SK-N-SH (cell line): Measurements from ENCODE around the gene CCDC91. TPM values are rescaled to one million over a fixed set of nuclear protein-coding genes. Genes with fewer than 3 reads are reported as not detected.

Source experiments
- CTCF ChIA-PET: fragments of 300-600, 350-600 bp; formaldehyde crosslinking; extraction: SDS; loops from one replicate; lab custom pipeline; 2021; lab: Yijun Ruan, JAX
- POLR2A ChIA-PET: fragments of 350-600 bp; sonication (Branson Sonifier 250); formaldehyde crosslinking; extraction: SDS; loops from one replicate; lab custom pipeline; 2020; ENCODE audit warnings: antibody characterized with exemption, inconsistent platforms; lab: Yijun Ruan, JAX
- DNase-seq: peaks from one replicate; pipeline ENCODE4 v3.0.0; 2012
- H2AFZ ChIP-seq: fragments of 200-600 bp; sonication (generic); 2 replicates; pipeline ENCODE4 v1.8.1; 2016; ENCODE audit warnings: antibody characterized with exemption, mild to moderate bottlenecking, low read depth
- H3F3A ChIP-seq: fragments of 200-600 bp; sonication (generic); replicated peaks from 2 replicates; pipeline ENCODE3; 2016; ENCODE audit warnings: antibody characterized with exemption, mild to moderate bottlenecking; ENCODE audit not compliant: insufficient read depth
- H3K27ac ChIP-seq, 2 experiments: fragments of 200-500 bp in 1 of 2; fragments of 200-600 bp in 1 of 2; sonication (Bioruptor generic) in 1 of 2; sonication (generic), shearing (Covaris generic) in 1 of 2; 2 replicates each; pipeline versions ENCODE4 v1.5.1 to v1.6.1; 2014 to 2016; ENCODE audit warnings: low read depth in 2 of 2, inconsistent platforms in 1 of 2, low read length in 1 of 2, mild to moderate bottlenecking in 1 of 2, mixed read lengths in 1 of 2
- H3K27me3 ChIP-seq: fragments of 200-600 bp; sonication (generic), shearing (Covaris generic); 2 replicates; pipeline ENCODE4 v1.6.1; 2016; ENCODE audit warnings: mixed run types; ENCODE audit not compliant: insufficient read depth
- H3K36me3 ChIP-seq, 2 experiments: fragments of 200-500 bp in 1 of 2; fragments of 200-600 bp in 1 of 2; sonication (Bioruptor generic) in 1 of 2; sonication (generic) in 1 of 2; replicated peaks in 1 of 2; 2 replicates each; pipeline versions ENCODE3 to v1.5.1; 2014 to 2016; ENCODE audit warnings: low read length in 1 of 2, mild to moderate bottlenecking in 1 of 2; ENCODE audit not compliant: insufficient read depth in 2 of 2, control insufficient read depth in 1 of 2
- H3K4me1 ChIP-seq, 2 experiments: fragments of 200-500 bp in 1 of 2; fragments of 200-600 bp in 1 of 2; sonication (Bioruptor generic) in 1 of 2; sonication (generic), shearing (Covaris generic) in 1 of 2; 2 replicates each; pipeline versions ENCODE4 v1.5.1 to v1.6.1; 2014 to 2016; ENCODE audit warnings: low read depth in 1 of 2, low read length in 1 of 2, mixed run types in 1 of 2; ENCODE audit not compliant: insufficient read depth in 2 of 2, control insufficient read depth in 1 of 2
- H3K4me2 ChIP-seq: fragments of 200-600 bp; sonication (generic), shearing (Covaris generic); 2 replicates; pipeline ENCODE4 v1.6.1; 2017; ENCODE audit warnings: mixed run types
- H3K4me3 ChIP-seq, 2 experiments: fragments of 200-500 bp in 1 of 2; fragments of 200-600 bp in 1 of 2; sonication (Bioruptor generic) in 1 of 2; sonication (generic), shearing (Covaris generic) in 1 of 2; 2 replicates each; pipeline versions ENCODE4 v1.5.1 to v1.8.1; 2014 to 2016; ENCODE audit warnings: low read depth in 2 of 2, inconsistent platforms in 1 of 2, low read length in 1 of 2, mild to moderate bottlenecking in 1 of 2, mixed read lengths in 1 of 2, moderate library complexity in 1 of 2
- H3K79me2 ChIP-seq: fragments of 200-600 bp; sonication (generic); 2 replicates; pipeline ENCODE4 v1.8.1; 2017; ENCODE audit warnings: mild to moderate bottlenecking; ENCODE audit not compliant: insufficient read depth
- H3K9ac ChIP-seq: fragments of 200-600 bp; sonication (generic); 2 replicates; pipeline ENCODE4 v1.6.1; 2017; ENCODE audit warnings: mixed run types
- H3K9me2 ChIP-seq: fragments of 200-600 bp; sonication (generic); 2 replicates; pipeline ENCODE4 v1.6.1; 2017; ENCODE audit warnings: mixed run types
- H3K9me3 ChIP-seq: fragments of 200-600 bp; sonication (generic); 2 replicates; pipeline ENCODE4 v1.6.1; 2017; ENCODE audit warnings: mixed run types, mild to moderate bottlenecking, moderate library complexity
- H4K20me1 ChIP-seq: fragments of 200-600 bp; sonication (generic); 2 replicates; pipeline ENCODE4 v1.6.1; 2017; ENCODE audit warnings: mild to moderate bottlenecking, mixed run types; ENCODE audit not compliant: insufficient read depth
- EZH2phosphoT487 ChIP-seq: fragments of 200-600 bp; sonication (generic); IDR thresholded peaks from 2 replicates; pipeline ENCODE4 v1.6.1; 2017; ENCODE audit warnings: low read depth, mixed run types, mild to moderate bottlenecking, antibody characterized with exemption, moderate library complexity, borderline replicate concordance
- GABPA ChIP-seq: IDR thresholded peaks from 2 replicates; pipeline ENCODE4 v1.4.0; 2012; ENCODE audit warnings: low read depth, mild to moderate bottlenecking
- GATA2 ChIP-seq: sonication (generic); formaldehyde crosslinking; IDR thresholded peaks from 2 replicates; pipeline ENCODE4 v1.5.0; 2020; ENCODE audit warnings: mild to moderate bottlenecking, missing genetic modification reagents
- NFIC ChIP-seq: IDR thresholded peaks from 2 replicates; pipeline ENCODE4 v1.4.0; 2012; ENCODE audit warnings: borderline replicate concordance
- POLR2AphosphoS5 ChIP-seq: IDR thresholded peaks from 2 replicates; pipeline ENCODE4 v1.6.1; 2012; ENCODE audit warnings: low read depth, low read length
- RAD21 ChIP-seq: IDR thresholded peaks from 2 replicates; pipeline ENCODE4 v1.6.1; 2012; ENCODE audit warnings: mild to moderate bottlenecking, low read length
- RCOR1 ChIP-seq: fragments of 150-350 bp; IDR thresholded peaks from 2 replicates; pipeline ENCODE4 v1.6.1; 2017; ENCODE audit warnings: antibody characterized with exemption, low read length
- RXRA ChIP-seq: IDR thresholded peaks from 2 replicates; pipeline ENCODE4 v1.4.0; 2012; ENCODE audit warnings: low read depth, mild to moderate bottlenecking, borderline replicate concordance
- TCF12 ChIP-seq: IDR thresholded peaks from 2 replicates; pipeline ENCODE4 v1.4.0; 2012
- WGBS: methylation state at CpG from one replicate; pipeline ENCODE4 v1.1.6; 2017; ENCODE audit warnings: low lambda C conversion rate; 5-methylcytosine and 5-hydroxymethylcytosine counted together
- polyA plus RNA-seq, 3 experiments: library from polyadenylated mRNA; depleted of rRNA; stranded (reverse); fragments of >200 nt; gene quantifications; 2 replicates each; pipeline ENCODE4 v1.2.3, GENCODE V29; 2012
- TF ChIP-seq, protein P1 (sequence below): IDR thresholded peaks from 2 replicates; pipeline ENCODE4 v1.4.0; 2012; ENCODE audit warnings: low read depth
- TF ChIP-seq, protein P2 (sequence below): IDR thresholded peaks from 2 replicates; pipeline ENCODE4 v1.4.0; 2012; ENCODE audit warnings: low read depth, borderline replicate concordance
- TF ChIP-seq, protein P3 (sequence below): fragments of 150-350 bp; IDR thresholded peaks from 2 replicates; pipeline ENCODE4 v1.6.1; 2016; ENCODE audit warnings: mild to moderate bottlenecking, low read depth, low read length
- TF ChIP-seq, protein P4 (sequence below): fragments of 150-350 bp; IDR thresholded peaks from 2 replicates; pipeline ENCODE4 v1.6.1; 2017; ENCODE audit warnings: antibody characterized with exemption, low read length, low read depth, borderline replicate concordance
- TF ChIP-seq, protein P5 (sequence below): IDR thresholded peaks from 2 replicates; pipeline ENCODE4 v1.6.1; 2012; ENCODE audit warnings: mild to moderate bottlenecking, low read depth, low read length, moderate library complexity
- TF ChIP-seq, protein P6 (sequence below): IDR thresholded peaks from 2 replicates; pipeline ENCODE4 v1.4.0; 2012; ENCODE audit warnings: low read depth, borderline replicate concordance

Gene CCDC91
- polyA plus RNA-seq, 1 of the 3 experiments (the other 2 are of a cell fraction), result 13.0 TPM

DNA sequence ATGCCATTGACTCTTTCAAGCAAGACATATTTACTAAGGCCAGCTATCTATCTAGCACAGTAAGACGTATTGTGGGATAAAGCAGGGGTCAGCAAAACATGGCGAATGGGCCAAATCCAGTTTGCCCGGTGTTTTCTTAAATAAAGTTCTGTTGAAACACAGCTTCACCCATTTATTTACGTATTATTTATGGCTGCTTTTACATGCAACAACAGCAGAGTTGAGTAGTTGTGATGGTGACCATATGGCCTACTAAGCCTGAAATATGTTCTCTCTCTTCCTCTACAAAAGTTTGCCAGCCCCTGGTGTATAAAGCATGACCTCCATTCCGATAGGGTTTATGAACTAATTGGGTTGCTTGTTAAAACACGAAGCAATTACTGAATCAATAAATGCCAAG is 322.1 kb downstream of the CCDC91 start:
- H3K9me2 ChIP-seq, result no peaks in the 10 kb centered on the region
- no peaks in the 10 kb centered on the region for H3F3A ChIP-seq
- H3K27ac ChIP-seq, result no peak overlapping the region
- no peak overlapping the region for H2AFZ ChIP-seq
- H3K4me1 ChIP-seq, result no peaks in the 10 kb centered on the region; a peak in 1 of 4 replicates
- ChIA-PET CTCF (no interaction called here), POLR2A (no interaction called here)
- 84% methylated on average over 6 of the region's 6 CpGs for WGBS
- no peak overlapping the region for H3K4me3 ChIP-seq
- no peaks in the 10 kb centered on the region for H4K20me1 ChIP-seq
- H3K27me3 ChIP-seq, result no peaks in the 10 kb centered on the region
- H3K4me2 ChIP-seq, result no peak overlapping the region
- no peaks in the 10 kb centered on the region for H3K9me3 ChIP-seq
- no peaks in the 10 kb centered on the region for H3K36me3 ChIP-seq
- no peak for TF ChIP-seq EZH2phosphoT487
- TF ChIP-seq GABPA, result no peak
- TF ChIP-seq, protein P1, sequence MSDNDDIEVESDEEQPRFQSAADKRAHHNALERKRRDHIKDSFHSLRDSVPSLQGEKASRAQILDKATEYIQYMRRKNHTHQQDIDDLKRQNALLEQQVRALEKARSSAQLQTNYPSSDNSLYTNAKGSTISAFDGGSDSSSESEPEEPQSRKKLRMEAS, result no peak
- TF ChIP-seq, protein P2, sequence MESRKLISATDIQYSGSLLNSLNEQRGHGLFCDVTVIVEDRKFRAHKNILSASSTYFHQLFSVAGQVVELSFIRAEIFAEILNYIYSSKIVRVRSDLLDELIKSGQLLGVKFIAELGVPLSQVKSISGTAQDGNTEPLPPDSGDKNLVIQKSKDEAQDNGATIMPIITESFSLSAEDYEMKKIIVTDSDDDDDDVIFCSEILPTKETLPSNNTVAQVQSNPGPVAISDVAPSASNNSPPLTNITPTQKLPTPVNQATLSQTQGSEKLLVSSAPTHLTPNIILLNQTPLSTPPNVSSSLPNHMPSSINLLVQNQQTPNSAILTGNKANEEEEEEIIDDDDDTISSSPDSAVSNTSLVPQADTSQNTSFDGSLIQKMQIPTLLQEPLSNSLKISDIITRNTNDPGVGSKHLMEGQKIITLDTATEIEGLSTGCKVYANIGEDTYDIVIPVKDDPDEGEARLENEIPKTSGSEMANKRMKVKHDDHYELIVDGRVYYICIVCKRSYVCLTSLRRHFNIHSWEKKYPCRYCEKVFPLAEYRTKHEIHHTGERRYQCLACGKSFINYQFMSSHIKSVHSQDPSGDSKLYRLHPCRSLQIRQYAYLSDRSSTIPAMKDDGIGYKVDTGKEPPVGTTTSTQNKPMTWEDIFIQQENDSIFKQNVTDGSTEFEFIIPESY, result no peak
- no peak for TF ChIP-seq RXRA
- TF ChIP-seq, protein P3, sequence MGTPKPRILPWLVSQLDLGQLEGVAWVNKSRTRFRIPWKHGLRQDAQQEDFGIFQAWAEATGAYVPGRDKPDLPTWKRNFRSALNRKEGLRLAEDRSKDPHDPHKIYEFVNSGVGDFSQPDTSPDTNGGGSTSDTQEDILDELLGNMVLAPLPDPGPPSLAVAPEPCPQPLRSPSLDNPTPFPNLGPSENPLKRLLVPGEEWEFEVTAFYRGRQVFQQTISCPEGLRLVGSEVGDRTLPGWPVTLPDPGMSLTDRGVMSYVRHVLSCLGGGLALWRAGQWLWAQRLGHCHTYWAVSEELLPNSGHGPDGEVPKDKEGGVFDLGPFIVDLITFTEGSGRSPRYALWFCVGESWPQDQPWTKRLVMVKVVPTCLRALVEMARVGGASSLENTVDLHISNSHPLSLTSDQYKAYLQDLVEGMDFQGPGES, result no peak
- DNase-seq, result no peak
- H3K9ac ChIP-seq, result no peak overlapping the region
- H3K79me2 ChIP-seq, result no peaks in the 10 kb centered on the region

DNA sequence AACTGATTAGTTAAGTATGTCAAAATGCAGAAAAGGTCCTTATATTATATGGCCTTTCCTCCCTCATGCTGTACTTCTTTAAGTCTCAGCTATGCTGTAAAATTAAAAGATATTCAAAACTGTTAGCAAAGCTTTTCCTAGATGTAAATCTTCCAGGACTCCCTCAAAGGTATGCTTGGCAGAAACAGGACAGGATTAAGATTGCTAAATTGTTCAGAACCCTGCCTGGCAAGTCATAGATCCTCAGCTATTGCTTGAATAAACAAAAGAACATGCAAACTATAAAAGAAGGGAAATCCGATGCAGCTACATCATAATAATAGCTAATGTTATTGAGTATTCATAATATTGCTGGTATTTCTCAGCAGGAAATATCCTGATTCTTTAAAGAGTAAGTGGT is 322.6 kb downstream of the CCDC91 start:
- Histone ChIP-seq H3K9me2 (no peaks in the 10 kb centered on the region), H3K9me3 (no peaks in the 10 kb centered on the region), H3K4me1 (no peaks in the 10 kb centered on the region; a peak in 1 of 4 replicates), H3K27me3 (no peaks in the 10 kb centered on the region), H3K4me3 (no peak overlapping the region), H3K36me3 (no peaks in the 10 kb centered on the region), H3K4me2 (no peak overlapping the region), H4K20me1 (no peaks in the 10 kb centered on the region), H2AFZ (no peak overlapping the region), H3K79me2 (no peaks in the 10 kb centered on the region), H3K27ac (no peak overlapping the region), H3K9ac (no peak overlapping the region), H3F3A (no peaks in the 10 kb centered on the region)
- 91% methylated on average over 1 of the region's 1 CpG for WGBS
- CTCF ChIA-PET, result no interaction called here
- TF ChIP-seq, protein P4, sequence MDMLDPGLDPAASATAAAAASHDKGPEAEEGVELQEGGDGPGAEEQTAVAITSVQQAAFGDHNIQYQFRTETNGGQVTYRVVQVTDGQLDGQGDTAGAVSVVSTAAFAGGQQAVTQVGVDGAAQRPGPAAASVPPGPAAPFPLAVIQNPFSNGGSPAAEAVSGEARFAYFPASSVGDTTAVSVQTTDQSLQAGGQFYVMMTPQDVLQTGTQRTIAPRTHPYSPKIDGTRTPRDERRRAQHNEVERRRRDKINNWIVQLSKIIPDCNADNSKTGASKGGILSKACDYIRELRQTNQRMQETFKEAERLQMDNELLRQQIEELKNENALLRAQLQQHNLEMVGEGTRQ, result no peak
- TF ChIP-seq NFIC, result no peak
- TF ChIP-seq GATA2 (CRISPR knock-in tag), result no peak
- TF ChIP-seq, protein P5, sequence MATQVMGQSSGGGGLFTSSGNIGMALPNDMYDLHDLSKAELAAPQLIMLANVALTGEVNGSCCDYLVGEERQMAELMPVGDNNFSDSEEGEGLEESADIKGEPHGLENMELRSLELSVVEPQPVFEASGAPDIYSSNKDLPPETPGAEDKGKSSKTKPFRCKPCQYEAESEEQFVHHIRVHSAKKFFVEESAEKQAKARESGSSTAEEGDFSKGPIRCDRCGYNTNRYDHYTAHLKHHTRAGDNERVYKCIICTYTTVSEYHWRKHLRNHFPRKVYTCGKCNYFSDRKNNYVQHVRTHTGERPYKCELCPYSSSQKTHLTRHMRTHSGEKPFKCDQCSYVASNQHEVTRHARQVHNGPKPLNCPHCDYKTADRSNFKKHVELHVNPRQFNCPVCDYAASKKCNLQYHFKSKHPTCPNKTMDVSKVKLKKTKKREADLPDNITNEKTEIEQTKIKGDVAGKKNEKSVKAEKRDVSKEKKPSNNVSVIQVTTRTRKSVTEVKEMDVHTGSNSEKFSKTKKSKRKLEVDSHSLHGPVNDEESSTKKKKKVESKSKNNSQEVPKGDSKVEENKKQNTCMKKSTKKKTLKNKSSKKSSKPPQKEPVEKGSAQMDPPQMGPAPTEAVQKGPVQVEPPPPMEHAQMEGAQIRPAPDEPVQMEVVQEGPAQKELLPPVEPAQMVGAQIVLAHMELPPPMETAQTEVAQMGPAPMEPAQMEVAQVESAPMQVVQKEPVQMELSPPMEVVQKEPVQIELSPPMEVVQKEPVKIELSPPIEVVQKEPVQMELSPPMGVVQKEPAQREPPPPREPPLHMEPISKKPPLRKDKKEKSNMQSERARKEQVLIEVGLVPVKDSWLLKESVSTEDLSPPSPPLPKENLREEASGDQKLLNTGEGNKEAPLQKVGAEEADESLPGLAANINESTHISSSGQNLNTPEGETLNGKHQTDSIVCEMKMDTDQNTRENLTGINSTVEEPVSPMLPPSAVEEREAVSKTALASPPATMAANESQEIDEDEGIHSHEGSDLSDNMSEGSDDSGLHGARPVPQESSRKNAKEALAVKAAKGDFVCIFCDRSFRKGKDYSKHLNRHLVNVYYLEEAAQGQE, result no peak
- no peak for TF ChIP-seq TCF12
- TF ChIP-seq RAD21, result no peak
- TF ChIP-seq, protein P6, sequence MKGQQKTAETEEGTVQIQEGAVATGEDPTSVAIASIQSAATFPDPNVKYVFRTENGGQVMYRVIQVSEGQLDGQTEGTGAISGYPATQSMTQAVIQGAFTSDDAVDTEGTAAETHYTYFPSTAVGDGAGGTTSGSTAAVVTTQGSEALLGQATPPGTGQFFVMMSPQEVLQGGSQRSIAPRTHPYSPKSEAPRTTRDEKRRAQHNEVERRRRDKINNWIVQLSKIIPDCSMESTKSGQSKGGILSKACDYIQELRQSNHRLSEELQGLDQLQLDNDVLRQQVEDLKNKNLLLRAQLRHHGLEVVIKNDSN, result no peak
- TF ChIP-seq, protein P3, result no peak
- no peak for TF ChIP-seq RCOR1
- no peak for TF ChIP-seq POLR2AphosphoS5
- no peak for TF ChIP-seq GABPA
- no peak for TF ChIP-seq RXRA
- POLR2A ChIA-PET, result no interaction called here
- DNase-seq, result no peak
